Fibroblast of gingiva (primary cell): ENCODE results near the gene LDLRAD4.

Experiments
- DNase-seq: peaks from one replicate; pipeline ENCODE4 v3.0.0-alpha.2; 2011; ENCODE audit warnings: low read depth

The LDLRAD4 gene

DNA sequence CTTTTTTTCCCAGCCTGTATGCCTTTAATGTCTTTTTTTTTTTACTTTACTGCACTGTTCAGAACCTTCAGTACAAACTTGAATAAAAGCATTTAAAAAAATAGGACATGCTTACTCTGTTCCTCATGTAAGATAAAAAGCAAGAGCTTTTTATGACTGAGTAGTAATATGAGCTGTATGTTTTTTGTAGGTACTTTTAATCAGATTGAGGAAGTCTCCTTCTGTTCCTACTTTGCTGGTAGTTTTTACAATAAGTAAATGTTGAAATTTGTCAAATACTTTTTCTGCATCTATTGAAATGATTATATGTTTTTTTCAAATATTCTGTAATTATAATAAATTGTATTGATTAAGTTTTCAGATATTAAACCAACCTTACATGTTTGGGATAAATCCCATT is 318.0 kb downstream of the LDLRAD4 start:
- DNase-seq, result no peak

DNA sequence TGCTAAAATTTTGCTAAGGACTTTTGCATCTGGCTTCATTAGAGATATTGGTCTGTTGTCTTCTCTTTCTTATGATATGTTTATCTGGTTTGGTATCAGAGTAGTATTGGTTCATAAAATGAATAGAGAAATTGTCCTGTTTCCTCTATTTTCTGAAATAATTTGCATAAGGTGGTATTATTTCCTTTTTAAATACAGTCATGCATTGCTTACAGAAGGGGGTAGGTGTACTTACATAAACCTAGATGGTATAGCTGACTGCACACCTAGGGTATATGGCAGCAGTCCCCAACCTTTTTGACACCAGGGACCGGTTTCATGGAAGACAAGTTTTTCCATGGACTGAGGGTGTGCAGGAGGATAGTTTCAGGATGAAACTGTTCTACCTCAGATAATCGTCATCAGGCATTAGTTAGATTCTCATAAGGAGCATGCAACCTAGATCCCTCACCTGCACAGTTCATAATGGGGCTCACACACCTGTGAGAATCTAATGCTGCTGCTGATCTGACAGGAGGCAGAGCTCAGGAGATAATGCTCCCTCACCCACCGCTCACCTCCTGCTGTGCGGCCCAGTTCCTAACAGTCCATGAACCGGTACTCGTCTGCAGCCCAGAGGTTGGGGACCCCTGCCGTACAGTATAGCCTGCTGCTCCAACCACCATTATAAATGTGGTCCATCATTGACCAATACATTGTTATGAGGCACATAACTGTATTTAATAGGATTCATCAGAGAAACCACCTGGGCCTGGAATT is 318.6 kb downstream of the LDLRAD4 start:
- no peak for DNase-seq

- DNase-seq, result no peak
These were observed 320.1 kb downstream of the LDLRAD4 start for GRCh38 chr18:13538630-13539029.

DNA sequence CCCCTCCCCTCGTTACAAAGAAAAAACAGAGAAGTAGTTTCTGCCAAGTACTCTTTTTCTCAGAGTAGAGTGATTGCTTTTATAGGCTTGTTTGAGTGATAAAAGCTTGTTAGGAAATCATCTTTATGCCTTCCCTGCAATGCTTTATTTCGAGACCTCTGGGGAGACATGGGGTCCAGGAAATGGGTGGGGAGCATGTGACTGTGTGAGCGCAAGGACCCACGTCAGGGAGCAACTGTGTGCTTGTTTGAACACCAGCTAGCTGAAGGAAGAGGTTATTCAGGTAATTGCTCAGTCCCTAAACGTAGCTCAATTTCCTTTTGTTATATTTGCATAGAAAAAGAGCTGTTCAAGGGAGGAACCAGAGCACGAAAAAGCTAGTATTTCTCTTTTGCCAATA is 320.5 kb downstream of the LDLRAD4 start:
- DNase-seq, result no peak

DNA sequence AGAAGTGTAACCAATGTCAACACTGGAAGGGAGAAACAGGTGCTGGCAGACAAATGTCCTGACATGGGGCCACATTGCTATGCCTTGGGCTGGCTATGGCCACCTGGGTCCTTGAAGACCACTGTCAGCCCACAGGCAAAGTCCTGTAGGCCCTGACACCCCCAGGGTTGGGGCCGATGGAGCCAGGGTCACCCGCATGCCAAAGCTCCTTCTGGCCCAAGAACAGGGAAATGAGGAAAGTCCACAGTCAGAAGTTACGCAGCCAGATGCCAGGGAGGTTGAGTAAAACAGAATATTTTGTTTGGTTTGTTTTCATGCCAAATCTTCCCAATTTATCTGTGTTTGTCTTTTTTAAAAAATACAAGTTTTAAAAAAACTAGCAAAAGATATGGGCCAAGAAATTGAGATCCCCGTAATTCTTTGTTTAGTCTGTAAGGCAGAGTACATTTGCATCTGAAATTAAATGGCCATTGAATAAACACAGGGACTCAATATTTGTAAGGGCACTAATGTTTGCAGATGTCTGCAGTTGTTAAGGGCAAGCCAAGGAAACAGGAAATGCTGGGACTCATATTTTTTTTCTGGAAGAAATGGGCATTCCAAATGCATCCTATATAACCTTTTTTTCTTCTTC is 321.4 kb downstream of the LDLRAD4 start:
- DNase-seq, result no peak

DNA sequence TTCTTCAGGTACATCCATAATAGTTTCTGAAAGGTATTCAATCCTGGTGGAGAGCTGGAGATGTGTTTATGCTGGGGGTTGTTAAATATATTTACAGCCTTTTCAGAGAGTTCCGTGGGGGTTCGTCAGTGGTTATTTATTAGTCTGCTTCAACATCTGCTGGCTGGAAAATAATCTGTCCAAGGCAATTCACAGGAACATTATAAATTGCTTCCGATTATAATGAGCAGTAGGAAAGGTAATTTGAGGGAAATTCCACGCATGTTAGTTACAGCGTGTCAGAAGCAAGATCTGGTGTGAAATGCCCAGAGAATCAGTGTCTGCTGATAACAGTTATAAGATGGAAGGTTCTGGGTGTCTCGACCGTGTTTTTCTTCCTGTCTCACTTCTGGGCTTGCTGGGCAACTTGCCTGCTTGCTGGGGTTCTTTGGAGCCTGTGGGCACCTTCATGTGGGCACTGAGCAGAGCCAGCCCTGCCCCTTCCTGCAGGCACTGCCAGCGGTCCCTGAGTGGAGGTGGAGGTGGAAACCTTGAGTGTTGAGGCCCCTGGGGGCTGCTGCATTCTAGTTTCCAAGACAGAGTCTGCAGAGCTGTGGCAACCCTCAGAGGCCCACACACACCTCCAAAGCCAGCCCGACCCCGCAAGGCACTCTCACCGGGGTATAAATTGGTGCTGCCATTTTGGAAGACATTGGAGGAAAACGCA is 322.1 kb downstream of the LDLRAD4 start:
- no peak for DNase-seq

GRCh38 chr18:13541621-13542519 is 323.3 kb downstream of the LDLRAD4 start:
- no peak for DNase-seq

- DNase-seq, result no peak
These were observed 323.9 kb downstream of the LDLRAD4 start for GRCh38 chr18:13542520-13542847.

DNA sequence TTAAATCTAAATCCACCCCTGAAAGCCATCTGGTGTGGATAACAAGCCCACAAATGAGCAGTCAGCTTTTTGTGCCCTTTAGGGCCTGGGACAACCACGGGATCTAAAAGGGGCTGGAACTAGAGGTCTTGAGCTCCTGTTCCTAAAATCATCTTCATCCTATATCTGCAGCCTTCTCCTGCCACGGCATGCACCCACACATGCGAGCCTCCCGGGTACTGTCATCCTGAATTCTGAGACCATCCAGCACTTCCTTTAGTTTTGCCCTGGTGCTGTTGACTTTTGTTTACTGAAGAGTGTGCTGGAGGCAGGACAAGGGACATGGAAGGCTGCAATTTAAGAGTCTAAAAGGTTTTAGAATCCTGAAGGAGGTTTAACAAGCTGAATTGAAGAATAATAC is 324.6 kb downstream of the LDLRAD4 start:
- no peak for DNase-seq

- no peak for DNase-seq
These were observed 325.5 kb downstream of the LDLRAD4 start for GRCh38 chr18:13543811-13544732.

GRCh38 chr18:13544953-13545352 is 326.4 kb downstream of the LDLRAD4 start:
- DNase-seq, result no peak

GRCh38 chr18:13545514-13545913 is 327.0 kb downstream of the LDLRAD4 start:
- DNase-seq, result no peak

DNA sequence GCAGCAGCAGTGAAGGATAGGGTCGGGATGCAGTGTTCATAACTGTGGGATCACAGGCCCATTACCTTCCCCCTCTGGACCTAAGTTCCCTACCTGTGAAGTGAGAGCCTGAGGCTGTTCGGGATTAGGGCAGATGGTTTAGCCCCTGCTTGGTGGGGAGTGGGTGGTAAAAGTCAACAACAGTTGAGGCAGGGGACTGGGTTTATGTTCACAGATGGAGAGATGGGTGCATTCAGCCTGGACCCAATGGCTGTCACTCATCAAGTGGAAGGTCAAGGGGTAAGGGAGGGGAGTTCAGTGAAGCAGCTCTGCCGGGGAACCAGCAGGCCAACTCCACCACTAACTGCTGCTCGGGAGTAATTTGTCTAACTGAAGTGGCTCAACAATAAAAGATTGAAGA is 327.4 kb downstream of the LDLRAD4 start:
- DNase-seq, result no peak

- DNase-seq, result no peak
These were observed 328.1 kb downstream of the LDLRAD4 start for GRCh38 chr18:13546638-13547037.

DNA sequence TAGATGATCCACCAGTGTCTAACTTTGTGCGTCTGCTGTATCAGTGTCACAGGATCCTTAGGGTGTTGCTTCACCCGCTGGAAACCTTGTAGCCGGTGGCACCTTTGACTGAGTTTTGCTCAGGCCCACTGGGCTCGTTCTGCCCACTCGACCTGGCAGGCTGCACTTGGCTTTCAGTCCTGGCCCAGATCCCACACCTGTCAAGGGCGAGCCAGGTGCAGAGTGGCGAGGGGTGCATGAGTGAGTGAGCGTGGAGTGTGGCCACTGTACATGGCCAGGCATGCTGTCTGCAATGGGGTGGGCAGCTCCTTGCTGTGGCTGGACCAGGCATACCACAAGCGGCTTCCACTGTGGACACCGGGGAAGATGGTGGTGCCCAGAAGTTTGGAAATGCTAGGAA is 328.8 kb downstream of the LDLRAD4 start:
- DNase-seq, result no peak

GRCh38 chr18:13548106-13548819 is 329.7 kb downstream of the LDLRAD4 start:
- DNase-seq, result no peak

DNA sequence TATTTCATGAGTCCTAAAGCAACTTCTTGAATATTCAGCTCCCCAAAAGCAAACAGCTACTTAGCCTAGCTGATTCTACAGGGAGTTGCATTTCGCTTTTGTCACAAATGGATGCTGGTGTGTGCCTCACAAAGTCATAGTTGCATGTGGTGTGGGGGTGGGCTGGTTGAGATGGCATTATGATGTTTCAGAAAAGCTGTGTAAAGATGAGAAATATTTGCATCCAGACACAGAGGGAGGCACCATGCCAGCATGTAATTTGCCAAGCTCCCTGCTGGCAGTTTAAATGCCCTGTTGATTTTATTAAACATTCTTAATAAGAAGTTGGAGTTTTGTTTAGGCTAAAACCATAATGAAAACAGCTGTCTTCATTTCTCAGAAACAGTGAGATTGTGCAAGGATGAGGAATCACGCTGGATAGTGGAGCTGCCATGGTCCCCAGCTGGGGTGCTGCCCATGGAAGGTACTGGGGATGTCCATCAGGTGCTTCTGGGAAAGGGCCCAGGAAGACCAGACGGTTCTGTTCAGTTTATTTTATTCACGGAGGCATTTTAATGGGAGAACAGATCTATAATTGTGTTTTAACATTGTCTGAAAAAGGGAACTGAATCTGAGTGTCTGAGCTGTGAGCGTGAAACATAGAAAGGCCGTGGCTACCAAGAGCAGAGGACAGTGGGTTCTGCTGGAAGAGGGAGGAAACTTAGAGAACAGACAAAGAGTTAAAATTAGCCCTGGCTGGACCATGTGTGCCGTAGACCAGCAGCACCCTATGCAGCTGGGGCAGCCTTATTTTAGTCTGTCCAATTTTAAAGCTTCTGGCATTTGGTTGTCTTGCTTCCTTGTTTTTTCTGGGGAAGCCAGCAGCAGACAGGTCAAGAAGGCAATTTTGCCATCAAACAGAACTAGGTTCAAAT is 330.7 kb downstream of the LDLRAD4 start:
- peak; percentile 23 for DNase-seq

- no peak for DNase-seq
These were observed 331.3 kb downstream of the LDLRAD4 start for GRCh38 chr18:13549880-13550232.
